Esophagus (tissue), 2 donors: ENCODE measurements around the gene CDK2AP2. TPM values are rescaled to one million over a fixed set of nuclear protein-coding genes. Genes with fewer than 3 reads are reported as not detected.

ENCODE experiments used
- H3K27ac ChIP-seq, 2 donors: one replicate each; pipeline ENCODE4 v1.5.1; 2013; ENCODE audit warnings: low read depth in 2 of 2, mild to moderate bottlenecking in 2 of 2, inconsistent platforms in 1 of 2, low read length in 1 of 2, moderate library complexity in 1 of 2
- H3K27me3 ChIP-seq, 2 donors: one replicate each; pipeline ENCODE4 v1.6.1; 2013; ENCODE audit warnings: low read length in 2 of 2, control low read depth in 1 of 2, mild to moderate bottlenecking in 1 of 2; ENCODE audit not compliant: insufficient read depth in 2 of 2, control insufficient read depth in 1 of 2
- H3K36me3 ChIP-seq, 2 donors: one replicate each; pipeline ENCODE4 v1.6.1; 2013; ENCODE audit warnings: low read length in 1 of 2; ENCODE audit not compliant: control insufficient read depth in 2 of 2, insufficient read depth in 2 of 2
- H3K4me1 ChIP-seq, 2 donors: one replicate each; pipeline ENCODE4 v1.6.1; 2013; ENCODE audit warnings: low read length in 1 of 2; ENCODE audit not compliant: control insufficient read depth in 2 of 2, insufficient read depth in 2 of 2
- H3K4me3 ChIP-seq, 2 donors: one replicate each; pipeline ENCODE4 v1.5.1; 2013; ENCODE audit warnings: low read length in 2 of 2, mild to moderate bottlenecking in 2 of 2, low read depth in 1 of 2, moderate library complexity in 1 of 2
- H3K9me3 ChIP-seq, 2 donors: one replicate each; pipeline ENCODE4 v1.6.1; 2013; ENCODE audit warnings: mild to moderate bottlenecking in 2 of 2, low read depth in 1 of 2, low read length in 1 of 2, moderate library complexity in 1 of 2; ENCODE audit not compliant: control insufficient read depth in 2 of 2, insufficient read depth in 1 of 2
- WGBS, 2 donors: extraction: QIAGEN DNeasy Blood & Tissue Kit; methylation state at CpG; one replicate each; pipeline ENCODE4 v1.1.7; 2013; 5-methylcytosine and 5-hydroxymethylcytosine counted together
- polyA plus RNA-seq, 2 donors: library from polyadenylated mRNA; stranded (reverse); fragments of 200-250 nt; gene quantifications; one replicate each; pipeline ENCODE4 v1.2.3, GENCODE V29; 2013
- donor health status: healthy with polysubstance abuse.
- donor health status: Bipolar disorder and iron deficiency.

The CDK2AP2 gene
- polyA plus RNA-seq, 2 donors, result 49.4 to 52.2 TPM

GRCh38 chr11:67500484-67500821, 7.5 kb downstream of the CDK2AP2 start:
- H3K36me3 ChIP-seq, result peaks cover 7 to 48% of the 10 kb centered on the region in 2 donors
- H3K9me3 ChIP-seq, result peaks cover 0 to 2% of the 10 kb centered on the region in 2 donors
- no peak overlapping the region for H3K27ac ChIP-seq
- H3K4me1 ChIP-seq, result peaks cover 7 to 10% of the 10 kb centered on the region in 2 donors
- H3K4me3 ChIP-seq, result no peak overlapping the region
- WGBS, 2 donors, result 94 to 100% methylated on average over 1 of the region's 1 CpG
- no peaks in the 10 kb centered on the region for H3K27me3 ChIP-seq

GRCh38 chr11:67499808-67500483, 8.0 kb downstream of the CDK2AP2 start:
- 93 to 95% methylated on average over 23 to 26 of the region's 26 CpGs for WGBS, 2 donors
- H3K4me3 ChIP-seq, result no peak overlapping the region
- H3K27me3 ChIP-seq, result no peaks in the 10 kb centered on the region
- peaks cover 6 to 10% of the 10 kb centered on the region in 2 donors for H3K4me1 ChIP-seq
- peaks cover 0 to 2% of the 10 kb centered on the region in 2 donors for H3K9me3 ChIP-seq
- H3K36me3 ChIP-seq, result peaks cover 7 to 51% of the 10 kb centered on the region in 2 donors
- H3K27ac ChIP-seq, result no peak overlapping the region

GRCh38 chr11:67498544-67498972, 9.4 kb downstream of the CDK2AP2 start:
- H3K27me3 ChIP-seq, result no peaks in the 10 kb centered on the region
- 82 to 93% methylated on average over 21 of the region's 21 CpGs for WGBS, 2 donors
- H3K27ac ChIP-seq, result no peak overlapping the region
- H3K4me3 ChIP-seq, result no peak overlapping the region
- H3K4me1 ChIP-seq, result peaks cover 2% of the 10 kb centered on the region in 2 donors
- H3K9me3 ChIP-seq, result no peaks in the 10 kb centered on the region
- H3K36me3 ChIP-seq, result peaks cover 7 to 61% of the 10 kb centered on the region in 2 donors

GRCh38 chr11:67497656-67498291, 10.2 kb downstream of the CDK2AP2 start:
- 95% methylated on average over 21 of the region's 21 CpGs for WGBS, 2 donors
- H3K4me1 ChIP-seq, result no peaks in the 10 kb centered on the region
- H3K4me3 ChIP-seq, result no peak overlapping the region
- no peak overlapping the region for H3K27ac ChIP-seq
- peaks cover 7 to 65% of the 10 kb centered on the region in 2 donors for H3K36me3 ChIP-seq
- no peaks in the 10 kb centered on the region for H3K9me3 ChIP-seq
- no peaks in the 10 kb centered on the region for H3K27me3 ChIP-seq

GRCh38 chr11:67496113-67496512, 11.8 kb downstream of the CDK2AP2 start:
- no peak overlapping the region for H3K27ac ChIP-seq

GRCh38 chr11:67495234-67496005, 12.5 kb downstream of the CDK2AP2 start:
- Histone ChIP-seq H3K27ac (no peak overlapping the region), H3K4me1 (no peaks in the 10 kb centered on the region), H3K36me3 (peaks cover 7 to 76% of the 10 kb centered on the region in 2 donors), H3K27me3 (no peaks in the 10 kb centered on the region), H3K4me3 (no peak overlapping the region), H3K9me3 (no peaks in the 10 kb centered on the region)
- WGBS, 2 donors, result 87 to 92% methylated on average over 16 of the region's 16 CpGs

More at GRCh38 chr11:67496113-67496512, 11.8 kb downstream of the CDK2AP2 start:
- Histone ChIP-seq H3K4me1 (no peaks in the 10 kb centered on the region), H3K9me3 (no peaks in the 10 kb centered on the region), H3K36me3 (peaks cover 7 to 71% of the 10 kb centered on the region in 2 donors), H3K27me3 (no peaks in the 10 kb centered on the region), H3K4me3 (no peak overlapping the region)
- WGBS, 2 donors, result 91 to 95% methylated on average over 12 of the region's 12 CpGs

GRCh38 chr11:67494371-67495233, 13.4 kb downstream of the CDK2AP2 start:
- Histone ChIP-seq H3K27ac (no peak overlapping the region), H3K9me3 (no peaks in the 10 kb centered on the region), H3K36me3 (peaks cover 7 to 76% of the 10 kb centered on the region in 2 donors), H3K4me3 (no peak overlapping the region), H3K4me1 (no peaks in the 10 kb centered on the region), H3K27me3 (no peaks in the 10 kb centered on the region)
- WGBS, 2 donors, result 92 to 96% methylated on average over 50 to 59 of the region's 59 CpGs

GRCh38 chr11:67493548-67494370, 14.2 kb downstream of the CDK2AP2 start:
- 95% methylated on average over 59 to 65 of the region's 65 CpGs for WGBS, 2 donors
- H3K36me3 ChIP-seq, result peaks cover 7 to 80% of the 10 kb centered on the region in 2 donors
- no peaks in the 10 kb centered on the region for H3K27me3 ChIP-seq

More at GRCh38 chr11:67493548-67494370, 14.2 kb downstream of the CDK2AP2 start:
- Histone ChIP-seq H3K4me3 (no peak overlapping the region), H3K4me1 (no peaks in the 10 kb centered on the region), H3K27ac (no peak overlapping the region), H3K9me3 (no peaks in the 10 kb centered on the region)
